GM21528 (cell line): ENCODE data around the gene ZNF326.
"Not testable (repeated sequence)": the region's sequence is repeated elsewhere in the genome, so short reads cannot be mapped to it uniquely, and the experiment has no call there.

Experiments used
- ATAC-seq: cut with Tn5 transposase; IDR thresholded peaks from one replicate; pipeline ENCODE4 v1.9.1; 2021; ENCODE audit warnings: mild to moderate bottlenecking, moderate library complexity; ENCODE audit not compliant: unreplicated experiment, low FRiP score

ZNF326 gene

GRCh38 chr1:89965193-89965768, 29.6 kb upstream of the ZNF326 start:
- ATAC-seq: no peak

GRCh38 chr1:89966656-89967055, 28.3 kb upstream of the ZNF326 start:
- no peak for ATAC-seq

- no peak for ATAC-seq
Observed at GRCh38 chr1:89971600-89971999, 23.3 kb upstream of the ZNF326 start.

- ATAC-seq: no peak
Observed at GRCh38 chr1:89972024-89972423, 22.9 kb upstream of the ZNF326 start.

- ATAC-seq: no peak
Observed at GRCh38 chr1:89973471-89974127, 21.3 kb upstream of the ZNF326 start.

GRCh38 chr1:89974256-89974655, 20.7 kb upstream of the ZNF326 start:
- no peak for ATAC-seq

- ATAC-seq: no peak
Observed at GRCh38 chr1:89974696-89975470, 20.0 kb upstream of the ZNF326 start.

GRCh38 chr1:89975540-89976125, 19.3 kb upstream of the ZNF326 start:
- no peak for ATAC-seq

GRCh38 chr1:89978755-89979154, 16.2 kb upstream of the ZNF326 start:
- ATAC-seq: no peak

GRCh38 chr1:89980605-89981004, 14.3 kb upstream of the ZNF326 start:
- no peak for ATAC-seq

GRCh38 chr1:89982846-89983245, 12.1 kb upstream of the ZNF326 start:
- not testable (repeated sequence) for ATAC-seq

GRCh38 chr1:89984564-89985116, 10.3 kb upstream of the ZNF326 start:
- not testable (repeated sequence) for ATAC-seq

GRCh38 chr1:89986020-89986419, 8.9 kb upstream of the ZNF326 start:
- ATAC-seq: no peak

GRCh38 chr1:89987159-89987819, 7.6 kb upstream of the ZNF326 start:
- no peak for ATAC-seq

- no peak for ATAC-seq
Observed at GRCh38 chr1:89989099-89989498, 5.8 kb upstream of the ZNF326 start.

GRCh38 chr1:89989799-89990198, 5.1 kb upstream of the ZNF326 start:
- ATAC-seq: no peak

- no peak for ATAC-seq
Observed at GRCh38 chr1:89990976-89991831, 3.7 kb upstream of the ZNF326 start.

GRCh38 chr1:89993541-89993940, 1.4 kb upstream of the ZNF326 start:
- ATAC-seq: no peak

- no peak for ATAC-seq
Observed at GRCh38 chr1:89994231-89994804, 592 bp upstream of the ZNF326 start.
